K562 (cell line): ENCODE results near the gene EVL.

Experiments used
- CTCF ChIP-seq, 3 experiments: IDR thresholded peaks in 2 of 3; conservative IDR thresholded peaks in 1 of 3; 2 replicates each; pipeline ENCODE4 v1.5.1; 2011 to 2012; ENCODE audit warnings: low read length in 3 of 3, mild to moderate bottlenecking in 3 of 3, control low read depth in 2 of 3, improper control_type of control experiment in 1 of 3, inconsistent platforms in 1 of 3, low read depth in 1 of 3, mixed read lengths in 1 of 3, moderate library complexity in 1 of 3; ENCODE audit not compliant: insufficient read depth in 2 of 3
- HDAC6 ChIP-seq: IDR thresholded peaks from 2 replicates; pipeline ENCODE4 v1.6.1; 2012; ENCODE audit warnings: low read depth, mild to moderate bottlenecking, control low read depth, inconsistent platforms, low read length, moderate library complexity
- IRF1 ChIP-seq: sonication (generic); formaldehyde crosslinking; IDR thresholded peaks from 2 replicates; pipeline ENCODE4 v1.8.0; 2022; ENCODE audit warnings: missing genetic modification reagents, mild to moderate bottlenecking, borderline replicate concordance
- JUNB ChIP-seq: fragments of 450-650 bp; formaldehyde crosslinking; conservative IDR thresholded peaks from 2 replicates; pipeline ENCODE4 v1.4.0; 2020; ENCODE audit warnings: mild to moderate bottlenecking
- PBX2 ChIP-seq, 2 experiments: IDR thresholded peaks in 1 of 2; conservative IDR thresholded peaks in 1 of 2; 2 replicates each; pipeline ENCODE4 v1.6.1; 2016; ENCODE audit warnings: low read depth in 2 of 2, mild to moderate bottlenecking in 1 of 2, missing compliant biosample characterization in 1 of 2, missing genetic modification characterization in 1 of 2, moderate library complexity in 1 of 2
- POLR2AphosphoS5 ChIP-seq: IDR thresholded peaks from 2 replicates; pipeline ENCODE4 v1.6.1; 2011; ENCODE audit warnings: mild to moderate bottlenecking, low read depth, low read length, moderate library complexity; ENCODE audit not compliant: control insufficient read depth, insufficient read depth
- TCF7L2 ChIP-seq: fragments of 150-350 bp; IDR thresholded peaks from 2 replicates; pipeline ENCODE4 v1.6.1; 2016; ENCODE audit warnings: low read depth, mild to moderate bottlenecking, low read length, moderate library complexity
- ZBTB1 ChIP-seq: sonication (generic); formaldehyde crosslinking; IDR thresholded peaks from 2 replicates; pipeline ENCODE4 v1.8.1; 2023; ENCODE audit warnings: missing genetic modification reagents, low read depth, mild to moderate bottlenecking, borderline replicate concordance
- ZNF384 ChIP-seq: IDR thresholded peaks from 2 replicates; pipeline ENCODE4 v1.6.1; 2012; ENCODE audit warnings: low read depth, low read length, improper control_type of control experiment
- TF ChIP-seq, protein P1 (sequence below): sonication (generic); formaldehyde crosslinking; IDR thresholded peaks from 2 replicates; pipeline ENCODE4 v1.8.0; 2022; ENCODE audit warnings: missing genetic modification reagents, mild to moderate bottlenecking, borderline replicate concordance
- TF ChIP-seq, protein P2 (sequence below): sonication (generic); formaldehyde crosslinking; IDR thresholded peaks from 2 replicates; pipeline ENCODE4 v1.8.0; 2023; ENCODE audit warnings: mild to moderate bottlenecking, missing genetic modification reagents

- TF ChIP-seq JUNB (CRISPR knock-in tag) = no peak
- TF ChIP-seq HDAC6 = no peak
- no peak for TF ChIP-seq CTCF (IDR thresholded peaks at IDR 0.05 in 2 of 3, conservative IDR thresholded peaks at IDR 0.05 in 1 of 3; ENCODE audit: insufficient read depth in 2 of 3, low read depth in 1 of 3, low read length in 3 of 3)
- TF ChIP-seq, protein P1, sequence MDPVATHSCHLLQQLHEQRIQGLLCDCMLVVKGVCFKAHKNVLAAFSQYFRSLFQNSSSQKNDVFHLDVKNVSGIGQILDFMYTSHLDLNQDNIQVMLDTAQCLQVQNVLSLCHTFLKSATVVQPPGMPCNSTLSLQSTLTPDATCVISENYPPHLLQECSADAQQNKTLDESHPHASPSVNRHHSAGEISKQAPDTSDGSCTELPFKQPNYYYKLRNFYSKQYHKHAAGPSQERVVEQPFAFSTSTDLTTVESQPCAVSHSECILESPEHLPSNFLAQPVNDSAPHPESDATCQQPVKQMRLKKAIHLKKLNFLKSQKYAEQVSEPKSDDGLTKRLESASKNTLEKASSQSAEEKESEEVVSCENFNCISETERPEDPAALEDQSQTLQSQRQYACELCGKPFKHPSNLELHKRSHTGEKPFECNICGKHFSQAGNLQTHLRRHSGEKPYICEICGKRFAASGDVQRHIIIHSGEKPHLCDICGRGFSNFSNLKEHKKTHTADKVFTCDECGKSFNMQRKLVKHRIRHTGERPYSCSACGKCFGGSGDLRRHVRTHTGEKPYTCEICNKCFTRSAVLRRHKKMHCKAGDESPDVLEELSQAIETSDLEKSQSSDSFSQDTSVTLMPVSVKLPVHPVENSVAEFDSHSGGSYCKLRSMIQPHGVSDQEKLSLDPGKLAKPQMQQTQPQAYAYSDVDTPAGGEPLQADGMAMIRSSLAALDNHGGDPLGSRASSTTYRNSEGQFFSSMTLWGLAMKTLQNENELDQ (CRISPR knock-in tag) = no peak
- no peak for TF ChIP-seq PBX2 (CRISPR knock-in tag; IDR thresholded peaks at IDR 0.05; ENCODE audit: low read depth)
- no peak for TF ChIP-seq PBX2 (tag; conservative IDR thresholded peaks at IDR 0.05; ENCODE audit: low read depth)
- no peak for TF ChIP-seq ZNF384
- no peak for TF ChIP-seq IRF1 (CRISPR knock-in tag)
- no peak for TF ChIP-seq ZBTB1 (CRISPR knock-in tag)
- TF ChIP-seq POLR2AphosphoS5 = no peak
- TF ChIP-seq, protein P2, sequence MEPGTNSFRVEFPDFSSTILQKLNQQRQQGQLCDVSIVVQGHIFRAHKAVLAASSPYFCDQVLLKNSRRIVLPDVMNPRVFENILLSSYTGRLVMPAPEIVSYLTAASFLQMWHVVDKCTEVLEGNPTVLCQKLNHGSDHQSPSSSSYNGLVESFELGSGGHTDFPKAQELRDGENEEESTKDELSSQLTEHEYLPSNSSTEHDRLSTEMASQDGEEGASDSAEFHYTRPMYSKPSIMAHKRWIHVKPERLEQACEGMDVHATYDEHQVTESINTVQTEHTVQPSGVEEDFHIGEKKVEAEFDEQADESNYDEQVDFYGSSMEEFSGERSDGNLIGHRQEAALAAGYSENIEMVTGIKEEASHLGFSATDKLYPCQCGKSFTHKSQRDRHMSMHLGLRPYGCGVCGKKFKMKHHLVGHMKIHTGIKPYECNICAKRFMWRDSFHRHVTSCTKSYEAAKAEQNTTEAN (CRISPR knock-in tag) = no peak
- no peak for TF ChIP-seq TCF7L2
These were observed 27.9 kb upstream of the EVL start for GRCh38 chr14:100037353-100037752.
